B cell (primary cell): ENCODE measurements around the gene ADAP1. TPM values are rescaled to one million over a fixed set of nuclear protein-coding genes. Genes with fewer than 3 reads are reported as not detected.

Experiments used
- ATAC-seq: fragments of 200-7000 bp; cut with Tn5 transposase; one replicate; pipeline ENCODE4 v1.10.0; 2021; ENCODE audit warnings: low read depth, mild to moderate bottlenecking, moderate number of reproducible peaks, moderate library complexity
- CTCF ChIA-PET: fragments of 350-600 bp; sonication (Branson Sonifier 250); formaldehyde crosslinking; loops from one replicate; lab custom pipeline; 2021; ENCODE audit warnings: antibody characterized with exemption, inconsistent platforms; lab: Charles Lee
- POLR2A ChIA-PET: fragments of 350-600 bp; sonication (Branson Sonifier 250); formaldehyde crosslinking; loops from one replicate; lab custom pipeline; 2021; ENCODE audit warnings: antibody characterized with exemption; lab: Charles Lee
- DNase-seq: peaks from one replicate; pipeline ENCODE4 v3.0.0; 2013
- H2AFZ ChIP-seq: 2 replicates; pipeline ENCODE4 v1.6.1; 2012; ENCODE audit warnings: mild to moderate bottlenecking, low read depth, low read length; ENCODE audit not compliant: insufficient read depth, poor library complexity, severe bottlenecking
- H3K27ac ChIP-seq, 2 donors: 1 replicate in 1 of 2; 2 replicates in 1 of 2; pipeline ENCODE4 v1.5.1; 2012 to 2013; ENCODE audit warnings: low read length in 2 of 2, mild to moderate bottlenecking in 2 of 2, moderate library complexity in 1 of 2
- H3K27me3 ChIP-seq, 4 experiments: fragments of 200-600 bp in 1 of 4; sonication (generic) in 1 of 4; replicated peaks in 1 of 4; 1 replicate in 2 of 4; 2 replicates in 2 of 4; pipeline versions ENCODE4 v1.6.1 to v1.7.0; 2013 to 2016; ENCODE audit warnings: low read length in 3 of 4, mild to moderate bottlenecking in 2 of 4, mixed read lengths in 1 of 4, moderate library complexity in 1 of 4; ENCODE audit not compliant: insufficient read depth in 4 of 4, control insufficient read depth in 3 of 4; ENCODE audit errors: control extremely low read depth in 1 of 4
- H3K36me3 ChIP-seq, 2 experiments: replicated peaks in 1 of 2; 1 replicate in 1 of 2; 2 replicates in 1 of 2; pipeline versions ENCODE4 v1.6.1 to v1.7.1; 2013; ENCODE audit warnings: low read length in 1 of 2; ENCODE audit not compliant: insufficient read depth in 2 of 2, control insufficient read depth in 1 of 2; ENCODE audit errors: control extremely low read depth in 1 of 2, extremely low read depth in 1 of 2
- H3K4me1 ChIP-seq, 2 donors: fragments of 200-600 bp in 1 of 2; sonication (generic) in 1 of 2; 1 replicate in 1 of 2; 2 replicates in 1 of 2; pipeline versions ENCODE4 v1.5.1 to v1.6.1; 2013 to 2017; ENCODE audit warnings: low read length in 2 of 2; ENCODE audit not compliant: control insufficient read depth in 2 of 2, insufficient read depth in 2 of 2
- H3K4me2 ChIP-seq: replicated peaks from 2 replicates; pipeline ENCODE3; 2012; ENCODE audit warnings: mild to moderate bottlenecking, low read depth, low read length; ENCODE audit not compliant: poor library complexity, severe bottlenecking
- H3K4me3 ChIP-seq, 5 experiments: fragments of 200-600 bp in 1 of 5; sonication (generic) in 1 of 5; 1 replicate in 3 of 5; 2 replicates in 2 of 5; pipeline versions ENCODE4 v1.5.1 to v1.7.0; 2011 to 2016; ENCODE audit warnings: low read length in 4 of 5, mild to moderate bottlenecking in 4 of 5, low read depth in 2 of 5, control low read depth in 1 of 5, moderate library complexity in 1 of 5; ENCODE audit not compliant: insufficient read depth in 1 of 5; ENCODE audit errors: control extremely low read depth in 1 of 5, extremely low read depth in 1 of 5
- H3K79me2 ChIP-seq: fragments of 200-600 bp; sonication (generic); one replicate; pipeline ENCODE4 v1.6.0; 2016; ENCODE audit warnings: low read length; ENCODE audit not compliant: control insufficient read depth, insufficient read depth
- H3K9ac ChIP-seq: fragments of 200-600 bp; sonication (generic); 2 replicates; pipeline ENCODE4 v1.6.1; 2017; ENCODE audit warnings: mild to moderate bottlenecking, low read length, moderate library complexity
- H3K9me3 ChIP-seq, 3 donors: one replicate each; pipeline versions ENCODE4 v1.6.1 to v1.7.1; 2013; ENCODE audit warnings: low read length in 2 of 3; ENCODE audit not compliant: control insufficient read depth in 2 of 3, insufficient read depth in 1 of 3; ENCODE audit errors: control extremely low read depth in 1 of 3
- H4K20me1 ChIP-seq: 2 replicates; pipeline ENCODE4 v1.6.0; 2012; ENCODE audit warnings: mild to moderate bottlenecking, low read length; ENCODE audit not compliant: insufficient read depth, control insufficient read depth, poor library complexity, severe bottlenecking
- H3K27ac Mint-ChIP-seq: one replicate; pipeline ENCODE4 v1.8.0; 2021; ENCODE audit warnings: mixed read lengths
- H3K27me3 Mint-ChIP-seq: one replicate; pipeline ENCODE4 v1.8.0; 2021; ENCODE audit warnings: mixed read lengths
- H3K4me1 Mint-ChIP-seq: one replicate; pipeline ENCODE4 v1.8.0; 2021; ENCODE audit warnings: mixed read lengths
- H3K4me3 Mint-ChIP-seq: one replicate; pipeline ENCODE4 v1.8.0; 2021; ENCODE audit warnings: mixed read lengths
- H3K9me3 Mint-ChIP-seq: one replicate; pipeline ENCODE4 v1.8.0; 2022; ENCODE audit warnings: mixed read lengths; ENCODE audit not compliant: insufficient read depth
- EZH2 ChIP-seq: IDR thresholded peaks from 2 replicates; pipeline ENCODE4 v1.6.1; 2012; ENCODE audit warnings: borderline replicate concordance, low read depth, mild to moderate bottlenecking, moderate library complexity, low read length; ENCODE audit not compliant: insufficient read depth, poor library complexity, severe bottlenecking
- WGBS: methylation state at CpG from one replicate; pipeline ENCODE4 v1.1.5; 2013; ENCODE audit warnings: missing lambda C conversion rate; ENCODE audit not compliant: insufficient coverage; 5-methylcytosine and 5-hydroxymethylcytosine counted together
- intact Hi-C: fragments of 100-400 bp; cut with micrococcal nuclease; formaldehyde crosslinking; loops from one replicate; pipeline ENCODE4 v1.10.0; 2022
- polyA plus RNA-seq: library from polyadenylated mRNA; depleted of rRNA; stranded (reverse); fragments of >200 nt; gene quantifications from 2 replicates; pipeline ENCODE4 v1.2.3, GENCODE V29; 2012
- total RNA-seq, 2 donors: library from RNA; stranded (reverse); fragments of 120-200 nt in 1 of 2; gene quantifications; 1 replicate in 1 of 2; 2 replicates in 1 of 2; pipeline versions ENCODE4 v1.2.3 to v1.2.4, GENCODE V29; 2013 to 2022
- TF ChIP-seq, protein P1 (sequence below): fragments of 200-600 bp; IDR thresholded peaks from one replicate; pipeline ENCODE4 v1.8.0; 2022; ENCODE audit warnings: antibody characterized with exemption, mild to moderate bottlenecking

Gene ADAP1
- total and polyA plus RNA-seq, 2 donors (not counting 1 experiment from before 2014, with no cell fraction given), result 10.8 to 12.9 TPM

DNA sequence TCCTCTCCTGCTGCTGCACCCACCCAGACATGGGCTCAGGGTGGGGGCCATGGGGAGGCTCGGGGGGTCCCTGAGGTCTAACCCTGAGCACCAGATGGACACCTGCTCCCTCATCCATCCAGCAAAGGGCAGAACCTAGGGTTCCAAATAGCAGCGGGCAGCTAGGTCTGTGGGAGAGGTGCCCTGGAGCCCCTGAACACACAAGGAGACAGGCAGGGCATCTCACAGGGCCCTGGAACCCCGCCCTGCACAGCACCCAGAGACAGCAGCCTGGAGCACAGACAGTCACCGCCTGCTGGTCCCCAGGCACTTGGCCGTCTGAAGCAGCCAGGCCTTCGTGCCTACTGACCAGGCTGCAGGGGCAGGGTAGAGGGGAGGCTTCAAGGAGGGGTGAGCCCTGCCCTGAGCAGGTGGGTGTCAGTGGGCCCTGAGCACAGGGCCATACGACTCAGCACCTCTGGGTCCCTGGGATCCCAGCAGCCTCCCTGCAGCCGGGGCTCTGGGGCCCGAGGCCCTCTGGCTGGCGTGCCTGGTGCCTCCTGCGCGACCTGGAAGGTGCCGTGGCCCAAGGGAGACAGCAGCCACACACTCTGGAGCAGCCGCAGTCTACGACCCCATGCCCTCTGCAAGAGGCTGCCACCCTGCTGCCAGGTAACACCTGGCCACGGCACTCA lies 39.8 kb downstream of the ADAP1 start:
- H3K4me2 ChIP-seq, result no peak overlapping the region
- POLR2A ChIA-PET, result no interaction called here
- 91% methylated on average over 15 of the region's 16 CpGs for WGBS
- no peak for DNase-seq
- H3K4me1 ChIP-seq, result peaks cover 13 to 16% of the 10 kb centered on the region in 2 donors
- H3K4me3 ChIP-seq, result no peak overlapping the region
- no peak overlapping the region for H2AFZ ChIP-seq
- H3K36me3 ChIP-seq, result no peaks in the 10 kb centered on the region
- intact Hi-C loops, result loop anchor here (10.0 kb wide), 1 partner anchor 150 kb away; no protein-coding TSS in a partner anchor
- CTCF ChIA-PET, result no interaction called here
- H3K27ac ChIP-seq, result no peak overlapping the region
- no peaks in the 10 kb centered on the region for H3K79me2 ChIP-seq
- H3K27me3 ChIP-seq, result no peaks in the 10 kb centered on the region
- H3K9me3 ChIP-seq, result peaks cover 0 to 6% (median 0%) of the 10 kb centered on the region in 3 donors
- ATAC-seq, result no peak
- H3K9ac ChIP-seq, result no peak overlapping the region
- Mint-ChIP-seq H3K4me1 (peaks cover 12% of the 10 kb centered on the region), H3K27me3 (no peaks in the 10 kb centered on the region), H3K9me3 (no peaks in the 10 kb centered on the region), H3K4me3 (no peak overlapping the region), H3K27ac (no peak overlapping the region)
- no peak for TF ChIP-seq EZH2
- TF ChIP-seq, protein P1, sequence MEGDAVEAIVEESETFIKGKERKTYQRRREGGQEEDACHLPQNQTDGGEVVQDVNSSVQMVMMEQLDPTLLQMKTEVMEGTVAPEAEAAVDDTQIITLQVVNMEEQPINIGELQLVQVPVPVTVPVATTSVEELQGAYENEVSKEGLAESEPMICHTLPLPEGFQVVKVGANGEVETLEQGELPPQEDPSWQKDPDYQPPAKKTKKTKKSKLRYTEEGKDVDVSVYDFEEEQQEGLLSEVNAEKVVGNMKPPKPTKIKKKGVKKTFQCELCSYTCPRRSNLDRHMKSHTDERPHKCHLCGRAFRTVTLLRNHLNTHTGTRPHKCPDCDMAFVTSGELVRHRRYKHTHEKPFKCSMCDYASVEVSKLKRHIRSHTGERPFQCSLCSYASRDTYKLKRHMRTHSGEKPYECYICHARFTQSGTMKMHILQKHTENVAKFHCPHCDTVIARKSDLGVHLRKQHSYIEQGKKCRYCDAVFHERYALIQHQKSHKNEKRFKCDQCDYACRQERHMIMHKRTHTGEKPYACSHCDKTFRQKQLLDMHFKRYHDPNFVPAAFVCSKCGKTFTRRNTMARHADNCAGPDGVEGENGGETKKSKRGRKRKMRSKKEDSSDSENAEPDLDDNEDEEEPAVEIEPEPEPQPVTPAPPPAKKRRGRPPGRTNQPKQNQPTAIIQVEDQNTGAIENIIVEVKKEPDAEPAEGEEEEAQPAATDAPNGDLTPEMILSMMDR, result no peak
- H4K20me1 ChIP-seq, result no peaks in the 10 kb centered on the region

GRCh38 chr7:913736-914520 lies 40.6 kb downstream of the ADAP1 start:
- H3K27me3 ChIP-seq, result no peaks in the 10 kb centered on the region
- ATAC-seq (no peak), DNase-seq (no peak)
- H2AFZ ChIP-seq, result no peak overlapping the region
- ChIA-PET CTCF (no interaction called here), POLR2A (no interaction called here)
- Mint-ChIP-seq H3K27me3 (no peaks in the 10 kb centered on the region), H3K4me3 (no peak overlapping the region), H3K9me3 (no peaks in the 10 kb centered on the region), H3K27ac (no peak overlapping the region), H3K4me1 (peaks cover 13% of the 10 kb centered on the region)
- no peak overlapping the region for H3K9ac ChIP-seq
- no peaks in the 10 kb centered on the region for H4K20me1 ChIP-seq
- no peak overlapping the region for H3K4me3 ChIP-seq
- H3K79me2 ChIP-seq, result no peaks in the 10 kb centered on the region
- H3K4me2 ChIP-seq, result no peak overlapping the region
- 86% methylated on average over 25 of the region's 31 CpGs for WGBS
- H3K4me1 ChIP-seq, result peaks cover 16 to 20% of the 10 kb centered on the region in 2 donors
- H3K9me3 ChIP-seq, result peaks cover 0 to 6% (median 0%) of the 10 kb centered on the region in 3 donors
- TF ChIP-seq, protein P1, result no peak
- no peak for TF ChIP-seq EZH2
- H3K36me3 ChIP-seq, result no peaks in the 10 kb centered on the region
- intact Hi-C loops, result loop anchor here (10.0 kb wide), 1 partner anchor 151 kb away; no protein-coding TSS in a partner anchor
- H3K27ac ChIP-seq, result no peak overlapping the region
